Tibial nerve (tissue), 4 donors: ENCODE measurements around the gene GNA12.
"Not testable (repeated sequence)": the region's sequence is repeated elsewhere in the genome, so short reads cannot be mapped to it uniquely, and the experiment has no call there.

ENCODE experiments used
- CTCF ChIP-seq, 5 experiments: fragments of 200-600 bp in 3 of 5; fragments of 450-650 bp in 2 of 5; sonication (generic) in 3 of 5; IDR thresholded peaks; one replicate each; pipeline ENCODE4 v1.5.1; 2016 to 2019; ENCODE audit warnings: antibody characterized with exemption in 5 of 5, mild to moderate bottlenecking in 3 of 5, moderate library complexity in 2 of 5
- EP300 ChIP-seq, 2 donors: sonication (generic); formaldehyde crosslinking; IDR thresholded peaks; one replicate each; pipeline ENCODE4 v1.6.1; 2017; ENCODE audit warnings: antibody characterized with exemption in 2 of 2, mild to moderate bottlenecking in 1 of 2
- POLR2A ChIP-seq, 2 donors: fragments of 450-650 bp; IDR thresholded peaks; one replicate each; pipeline ENCODE4 v1.6.1; 2017; ENCODE audit warnings: antibody characterized with exemption in 2 of 2, mild to moderate bottlenecking in 2 of 2, moderate library complexity in 2 of 2

GRCh38 chr7:2694122-2694436, 150.0 kb downstream of the GNA12 start:
- TF ChIP-seq CTCF, EP300, POLR2A (IDR thresholded peaks at IDR 0.05): not testable (repeated sequence)
